COLO668 (cell line): ENCODE data around the gene ARRDC5.
"Not testable (repeated sequence)": the region's sequence is repeated elsewhere in the genome, so short reads cannot be mapped to it uniquely, and the experiment has no call there.

Experiments used
- DNase-seq: peaks from one replicate; lab custom pipeline; 2025; ENCODE audit not compliant: unreplicated experiment; lab: John Stamatoyannopoulos, UW

The ARRDC5 gene

GRCh38 chr19:4871711-4872110 is 31.0 kb downstream of the ARRDC5 start:
- no peak for DNase-seq

- DNase-seq: no peak
Measured at GRCh38 chr19:4870025-4870700, 32.5 kb downstream of the ARRDC5 start.

- no peak for DNase-seq
Measured at GRCh38 chr19:4868286-4868834, 34.3 kb downstream of the ARRDC5 start.

- DNase-seq: peak; percentile 67
Measured at GRCh38 chr19:4867534-4868285, 35.0 kb downstream of the ARRDC5 start, which contains the start of gene PLIN3. PLIN3 (minus strand) TSS chr19:4867667; CDS start chr19:4861394, 6,273 bp downstream.

GRCh38 chr19:4866595-4867424 is 35.9 kb downstream of the ARRDC5 start:
- DNase-seq: no peak

- peak; percentile 88 for DNase-seq
Measured at GRCh38 chr19:4861147-4861546, 41.5 kb downstream of the ARRDC5 start.

GRCh38 chr19:4859697-4860096 is 43.0 kb downstream of the ARRDC5 start:
- no peak for DNase-seq

- DNase-seq: not testable (repeated sequence)
Measured at GRCh38 chr19:4856468-4856867, 46.2 kb downstream of the ARRDC5 start.

- DNase-seq: not testable (repeated sequence)
Measured at GRCh38 chr19:4853506-4853905, 49.2 kb downstream of the ARRDC5 start.

GRCh38 chr19:4852484-4852883 is 50.2 kb downstream of the ARRDC5 start:
- no peak for DNase-seq

- peak; percentile 58 for DNase-seq
Measured at GRCh38 chr19:4851551-4852290, 51.0 kb downstream of the ARRDC5 start.

- DNase-seq: no peak
Measured at GRCh38 chr19:4849019-4849418, 53.7 kb downstream of the ARRDC5 start.

- DNase-seq: no peak
Measured at GRCh38 chr19:4847190-4847973, 55.3 kb downstream of the ARRDC5 start.

- DNase-seq: not testable (repeated sequence)
Measured at GRCh38 chr19:4845975-4846374, 56.7 kb downstream of the ARRDC5 start.

- DNase-seq: peak; percentile 32
Measured at GRCh38 chr19:4844348-4845179, 58.1 kb downstream of the ARRDC5 start.

GRCh38 chr19:4843647-4843965 is 59.1 kb downstream of the ARRDC5 start:
- DNase-seq: no peak
